Cortex of kidney (tissue), 1 donor: ENCODE results near the gene CDC20B.
"Not testable (repeated sequence)": the region's sequence is repeated elsewhere in the genome, so short reads cannot be mapped to it uniquely, and the experiment has no call there.

Experiments used
- DNase-seq: peaks from one replicate; lab custom pipeline; 2025; lab: John Stamatoyannopoulos, UW

CDC20B gene

GRCh38 chr5:55160493-55161209, 12.3 kb downstream of the CDC20B start:
- no peak for DNase-seq

- no peak for DNase-seq
These were observed 13.0 kb downstream of the CDC20B start, which contains the start of gene GPX8 for GRCh38 chr5:55159763-55160492. Gene GPX8 (plus strand): TSS chr5:55160171. CDS start chr5:55160193, 22 bp downstream.

GRCh38 chr5:55154873-55155272, 18.1 kb downstream of the CDC20B start:
- DNase-seq: no peak

- DNase-seq: no peak
These were observed 20.8 kb downstream of the CDC20B start for GRCh38 chr5:55151923-55152842.

GRCh38 chr5:55149308-55149795, 23.6 kb downstream of the CDC20B start:
- DNase-seq: no peak

- no peak for DNase-seq
These were observed 26.3 kb downstream of the CDC20B start for GRCh38 chr5:55146543-55147151.

GRCh38 chr5:55146080-55146479, 26.9 kb downstream of the CDC20B start:
- no peak for DNase-seq

GRCh38 chr5:55143624-55144023, 29.4 kb downstream of the CDC20B start:
- DNase-seq: no peak

- DNase-seq: no peak
These were observed 30.9 kb downstream of the CDC20B start for GRCh38 chr5:55141945-55142690.

- no peak for DNase-seq
These were observed 31.9 kb downstream of the CDC20B start for GRCh38 chr5:55140908-55141665.

GRCh38 chr5:55136521-55136920, 36.5 kb downstream of the CDC20B start:
- DNase-seq: no peak

- no peak for DNase-seq
These were observed 38.8 kb downstream of the CDC20B start for GRCh38 chr5:55134053-55134722.

- DNase-seq: no peak
These were observed 49.6 kb downstream of the CDC20B start for GRCh38 chr5:55123365-55123764.

GRCh38 chr5:55114061-55114460, 58.9 kb downstream of the CDC20B start:
- no peak for DNase-seq

GRCh38 chr5:55113327-55113726, 59.6 kb downstream of the CDC20B start:
- DNase-seq: no peak

- DNase-seq: no peak
These were observed 62.8 kb downstream of the CDC20B start for GRCh38 chr5:55110217-55110616.

- no peak for DNase-seq
These were observed 64.3 kb downstream of the CDC20B start for GRCh38 chr5:55108661-55109060.

GRCh38 chr5:55105976-55106375, 67.0 kb downstream of the CDC20B start:
- not testable (repeated sequence) for DNase-seq

- no peak for DNase-seq
These were observed 67.9 kb downstream of the CDC20B start for GRCh38 chr5:55104946-55105701.
